Panc1 (cell line): ENCODE measurements around the gene NKX2-4. TPM values are rescaled to one million over a fixed set of nuclear protein-coding genes. Genes with fewer than 3 reads are reported as not detected.

Experiments used
- ATAC-seq: fragments of 200-7000 bp; cut with Tn5 transposase; 2 replicates; pipeline ENCODE4 v1.9.1; 2020; ENCODE audit warnings: mild to moderate bottlenecking, moderate library complexity
- BruUV-seq: library from RNA; stranded (reverse); fragments of 400-500 nt; replicated peaks from 2 replicates; lab custom pipeline; 2021; lab: Mats Ljungman, UMichigan
- CTCF ChIA-PET: fragments of 300-600 bp; sonication (Branson Sonifier 250); formaldehyde crosslinking; loops from one replicate; lab custom pipeline; 2022; ENCODE audit warnings: antibody characterized with exemption; lab: Charles Lee
- POLR2A ChIA-PET: fragments of 300-600 bp; sonication (Branson Sonifier 250); formaldehyde crosslinking; loops from one replicate; lab custom pipeline; 2022; ENCODE audit warnings: antibody characterized with exemption; lab: Charles Lee
- DNase-seq: peaks from one replicate; pipeline ENCODE4 v3.0.0-alpha.2; 2010; ENCODE audit warnings: low read depth, low spot score
- H3K27ac ChIP-seq: 2 replicates; pipeline ENCODE4 v1.5.1; 2011; ENCODE audit warnings: mild to moderate bottlenecking, low read length, inconsistent platforms
- H3K27me3 ChIP-seq: fragments of 200-500 bp; sonication (Bioruptor generic); 2 replicates; pipeline ENCODE4 v1.6.0; 2014; ENCODE audit warnings: low read length, inconsistent platforms; ENCODE audit not compliant: control insufficient read depth, insufficient read depth
- H3K36me3 ChIP-seq: fragments of 200-500 bp; sonication (Bioruptor generic); 2 replicates; pipeline ENCODE4 v1.5.1; 2014; ENCODE audit warnings: inconsistent platforms, mild to moderate bottlenecking, low read length, moderate library complexity; ENCODE audit not compliant: control insufficient read depth, insufficient read depth
- H3K4me1 ChIP-seq: 2 replicates; pipeline ENCODE4 v1.5.1; 2011; ENCODE audit warnings: inconsistent platforms, mild to moderate bottlenecking, low read length, moderate library complexity; ENCODE audit not compliant: control insufficient read depth, insufficient read depth
- H3K4me3 ChIP-seq, 2 experiments: 2 replicates each; pipeline ENCODE4 v1.5.1; 2011 to 2012; ENCODE audit warnings: low read depth in 2 of 2, low read length in 2 of 2, mild to moderate bottlenecking in 2 of 2, inconsistent platforms in 1 of 2, moderate library complexity in 1 of 2
- H3K9me3 ChIP-seq: fragments of 200-500 bp; sonication (Bioruptor generic); 2 replicates; pipeline ENCODE4 v1.5.1; 2014; ENCODE audit warnings: low read depth, mild to moderate bottlenecking, inconsistent platforms, low read length, moderate library complexity; ENCODE audit not compliant: control insufficient read depth, insufficient read depth
- CTCF ChIP-seq: fragments of 450-650 bp; IDR thresholded peaks from 2 replicates; pipeline ENCODE4 v1.5.1; 2017; ENCODE audit warnings: mild to moderate bottlenecking
- POLR2AphosphoS5 ChIP-seq: IDR thresholded peaks from 2 replicates; pipeline ENCODE4 v1.6.1; 2012; ENCODE audit warnings: mild to moderate bottlenecking, low read depth, low read length, moderate library complexity
- REST ChIP-seq, 2 experiments: IDR thresholded peaks; 2 replicates each; pipeline ENCODE4 v1.6.1; 2011 to 2012; ENCODE audit warnings: low read depth in 2 of 2, control low read depth in 1 of 2, low read length in 1 of 2, mild to moderate bottlenecking in 1 of 2, moderate library complexity in 1 of 2; ENCODE audit not compliant: insufficient read depth in 1 of 2
- SIN3A ChIP-seq: IDR thresholded peaks from 2 replicates; pipeline ENCODE4 v1.6.1; 2012; ENCODE audit warnings: low read depth, mild to moderate bottlenecking, low read length, moderate library complexity, borderline replicate concordance; ENCODE audit not compliant: insufficient read depth
- TCF7L2 ChIP-seq: IDR thresholded peaks from 2 replicates; pipeline ENCODE4 v1.6.1; 2011; ENCODE audit warnings: mild to moderate bottlenecking, low read depth, low read length, inconsistent platforms
- in situ Hi-C: cut with HindIII; loops from 2 replicates; pipeline ENCODE4 v1.10.0; 2016; ENCODE audit warnings: low sequenced_read_pairs, low pct_unique_long_range_greater_than_20kb
- intact Hi-C: fragments of 100-400 bp; cut with micrococcal nuclease; formaldehyde crosslinking; loops from one replicate; pipeline ENCODE4 v1.10.0; 2022; ENCODE audit not compliant: unreplicated experiment
- total RNA-seq: library from RNA; stranded (reverse); gene quantifications from one replicate; pipeline ENCODE4 v1.2.1, GENCODE V29; 2021; ENCODE audit not compliant: unreplicated experiment

NKX2-4 gene
- total RNA-seq, 1 experiment from 2014 or later, result not detected

- POLR2A ChIA-PET, result no interaction called here
Observed at GRCh38 chr20:21381619-21382018, 15.7 kb downstream of the NKX2-4 start.

GRCh38 chr20:21380711-21381110 is 16.6 kb downstream of the NKX2-4 start:
- intact Hi-C loops (no loop called here), in situ Hi-C loops (no loop called here)
- ChIA-PET POLR2A (no interaction called here), CTCF (no interaction called here)
- Histone ChIP-seq H3K4me1 (no peaks in the 10 kb centered on the region), H3K36me3 (peaks cover 20% of the 10 kb centered on the region), H3K27ac (no peak overlapping the region), H3K4me3 (no peak overlapping the region), H3K27me3 (no peaks in the 10 kb centered on the region), H3K9me3 (no peaks in the 10 kb centered on the region)
- BruUV-seq, result no TSS peak
- DNase-seq, result no peak
- ATAC-seq, result no peak
- TF ChIP-seq TCF7L2 (no peak), SIN3A (no peak), CTCF (no peak), REST (IDR thresholded peaks at IDR 0.05; ENCODE audit: insufficient read depth in 1 of 2, low read depth in 2 of 2, low read length in 1 of 2) (no peak)

More at GRCh38 chr20:21381619-21382018, 15.7 kb downstream of the NKX2-4 start:
- Histone ChIP-seq H3K4me3 (no peak overlapping the region), H3K4me1 (no peaks in the 10 kb centered on the region), H3K9me3 (no peaks in the 10 kb centered on the region), H3K36me3 (peaks cover 25% of the 10 kb centered on the region), H3K27ac (no peak overlapping the region), H3K27me3 (no peaks in the 10 kb centered on the region)
- ATAC-seq (no peak), DNase-seq (no peak)
- CTCF ChIA-PET, result no interaction called here
- in situ Hi-C loops (no loop called here), intact Hi-C loops (no loop called here)
- no TSS peak for BruUV-seq
- TF ChIP-seq REST (IDR thresholded peaks at IDR 0.05; ENCODE audit: insufficient read depth in 1 of 2, low read depth in 2 of 2, low read length in 1 of 2) (no peak), TCF7L2 (no peak), SIN3A (no peak), CTCF (no peak), POLR2AphosphoS5 (no peak)
